ENCODE measurements around the gene TTLL13.

GRCh38 chr15:90248789-90249202 is 560 bp upstream of the TTLL13 start:
- TF ChIP-seq CTCF (IDR thresholded peaks at IDR 0.05; ENCODE audit: low read length) = no peak
- TF ChIP-seq EZH2 (IDR thresholded peaks at IDR 0.05; ENCODE audit: borderline replicate concordance, low read length) = no peak
